ENCODE data around the gene SNX19. TPM values are rescaled to one million over a fixed set of nuclear protein-coding genes. Genes with fewer than 3 reads are reported as not detected.

Gene SNX19
- total and polyA plus RNA-seq, 8 donors = 34.1 to 66.4 (median 43.1) TPM

DNA sequence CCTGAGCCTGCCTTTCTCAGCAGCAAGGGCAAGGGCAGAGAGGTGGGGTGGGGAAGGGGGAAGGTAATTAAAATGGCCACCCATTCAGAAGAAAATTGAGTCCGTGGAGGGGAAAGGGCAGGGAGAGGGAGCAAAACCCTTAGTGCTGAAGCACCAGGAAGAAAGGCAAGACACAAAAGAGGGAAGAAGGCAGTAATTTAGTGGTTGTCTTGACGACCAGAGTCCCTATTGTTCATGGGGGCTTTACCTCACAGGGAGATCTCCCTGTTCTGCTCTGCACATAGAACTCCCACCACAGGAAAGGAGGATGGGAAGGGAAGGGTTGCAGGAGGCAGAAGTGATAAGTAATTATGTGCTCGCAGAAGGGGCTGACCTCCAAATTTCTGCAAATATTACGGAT lies 23.4 kb downstream of the SNX19 start:
- intact Hi-C loops (cut with DNase I) = no loop called here
- H3K4me3 ChIP-seq = no peak overlapping the region
- peaks cover 0 to 11% of the 10 kb centered on the region in 2 donors for H3K4me1 ChIP-seq
- no peak overlapping the region for H3K27ac ChIP-seq
- peaks cover 0 to 74% of the 10 kb centered on the region in 2 donors for H3K36me3 ChIP-seq
- TF ChIP-seq, protein P1, sequence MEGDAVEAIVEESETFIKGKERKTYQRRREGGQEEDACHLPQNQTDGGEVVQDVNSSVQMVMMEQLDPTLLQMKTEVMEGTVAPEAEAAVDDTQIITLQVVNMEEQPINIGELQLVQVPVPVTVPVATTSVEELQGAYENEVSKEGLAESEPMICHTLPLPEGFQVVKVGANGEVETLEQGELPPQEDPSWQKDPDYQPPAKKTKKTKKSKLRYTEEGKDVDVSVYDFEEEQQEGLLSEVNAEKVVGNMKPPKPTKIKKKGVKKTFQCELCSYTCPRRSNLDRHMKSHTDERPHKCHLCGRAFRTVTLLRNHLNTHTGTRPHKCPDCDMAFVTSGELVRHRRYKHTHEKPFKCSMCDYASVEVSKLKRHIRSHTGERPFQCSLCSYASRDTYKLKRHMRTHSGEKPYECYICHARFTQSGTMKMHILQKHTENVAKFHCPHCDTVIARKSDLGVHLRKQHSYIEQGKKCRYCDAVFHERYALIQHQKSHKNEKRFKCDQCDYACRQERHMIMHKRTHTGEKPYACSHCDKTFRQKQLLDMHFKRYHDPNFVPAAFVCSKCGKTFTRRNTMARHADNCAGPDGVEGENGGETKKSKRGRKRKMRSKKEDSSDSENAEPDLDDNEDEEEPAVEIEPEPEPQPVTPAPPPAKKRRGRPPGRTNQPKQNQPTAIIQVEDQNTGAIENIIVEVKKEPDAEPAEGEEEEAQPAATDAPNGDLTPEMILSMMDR (IDR thresholded peaks at IDR 0.05) = no peak
- H3K9me3 ChIP-seq = no peaks in the 10 kb centered on the region
- ATAC-seq = no peak
- DNase-seq = no peak
- no peaks in the 10 kb centered on the region for H3K27me3 ChIP-seq

DNA sequence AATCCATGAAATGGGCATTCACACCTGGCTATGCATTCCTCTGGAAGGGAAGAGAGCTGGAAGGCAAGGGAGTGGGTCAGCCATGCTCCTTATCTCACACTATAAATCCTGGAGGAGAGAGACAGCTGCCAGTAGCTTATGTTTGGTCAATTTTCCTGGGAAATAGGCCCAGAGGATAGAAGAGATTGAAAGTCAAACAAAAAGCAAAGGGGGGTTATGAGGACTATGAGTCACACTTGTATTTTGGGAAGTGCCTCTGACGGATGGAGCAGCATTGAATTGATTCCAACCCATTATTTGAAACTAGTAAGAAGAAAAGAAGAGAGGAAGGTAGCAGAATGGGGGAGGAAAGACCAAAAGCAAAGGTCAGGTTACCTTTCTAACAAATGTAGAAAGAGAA lies 25.0 kb downstream of the SNX19 start:
- DNase-seq (no peak), ATAC-seq (peak; percentile 35)
- H3K9me3 ChIP-seq = no peaks in the 10 kb centered on the region
- H3K4me1 ChIP-seq = peaks cover 0 to 11% of the 10 kb centered on the region in 2 donors
- H3K27me3 ChIP-seq = no peaks in the 10 kb centered on the region
- no peak overlapping the region for H3K27ac ChIP-seq
- H3K4me3 ChIP-seq = no peak overlapping the region
- TF ChIP-seq, protein P1 (IDR thresholded peaks at IDR 0.05) = no peak
- intact Hi-C loops (cut with DNase I) = no loop called here
- H3K36me3 ChIP-seq = peaks cover 0 to 68% of the 10 kb centered on the region in 2 donors

DNA sequence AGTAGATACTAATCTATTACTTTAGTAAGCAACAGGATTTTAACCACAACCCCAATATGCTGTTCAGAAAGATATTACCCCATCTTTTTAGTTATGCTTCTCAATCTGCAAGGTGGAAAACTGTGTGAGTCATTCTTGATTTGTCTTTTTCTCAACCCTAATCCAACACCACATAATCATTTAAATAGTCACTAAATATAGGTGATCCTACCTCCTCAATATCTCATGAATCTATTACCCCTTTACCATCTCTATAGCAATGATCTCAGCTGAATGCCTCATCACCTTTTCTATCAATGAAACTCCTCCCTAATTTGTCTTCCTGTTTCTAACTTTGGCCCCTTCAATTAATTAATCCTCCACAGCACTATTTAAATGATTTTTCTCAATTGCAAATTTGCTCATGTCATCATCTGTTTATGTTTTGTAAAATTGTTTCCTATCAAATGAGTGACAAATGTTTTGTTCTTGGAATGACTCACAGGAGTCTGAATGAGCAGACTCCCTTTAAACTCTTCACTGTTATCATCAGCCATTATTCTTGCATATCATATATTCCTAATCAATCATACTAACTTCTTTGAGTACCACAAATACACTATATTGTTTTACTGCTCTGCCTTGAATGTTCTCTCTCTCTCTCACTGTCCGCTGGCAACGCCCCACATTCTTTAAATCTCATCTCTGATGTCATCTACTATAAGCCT lies 26.1 kb downstream of the SNX19 start:
- no peak overlapping the region for H3K27ac ChIP-seq
- H3K27me3 ChIP-seq = no peaks in the 10 kb centered on the region
- no peak for DNase-seq
- intact Hi-C loops (cut with DNase I) = no loop called here
- ATAC-seq = no peak
- TF ChIP-seq, protein P1 (IDR thresholded peaks at IDR 0.05) = no peak
- H3K9me3 ChIP-seq = no peaks in the 10 kb centered on the region
- H3K4me3 ChIP-seq = no peak overlapping the region
- H3K4me1 ChIP-seq = peaks cover 0 to 11% of the 10 kb centered on the region in 2 donors
- H3K36me3 ChIP-seq = peaks cover 0 to 64% of the 10 kb centered on the region in 2 donors

DNA sequence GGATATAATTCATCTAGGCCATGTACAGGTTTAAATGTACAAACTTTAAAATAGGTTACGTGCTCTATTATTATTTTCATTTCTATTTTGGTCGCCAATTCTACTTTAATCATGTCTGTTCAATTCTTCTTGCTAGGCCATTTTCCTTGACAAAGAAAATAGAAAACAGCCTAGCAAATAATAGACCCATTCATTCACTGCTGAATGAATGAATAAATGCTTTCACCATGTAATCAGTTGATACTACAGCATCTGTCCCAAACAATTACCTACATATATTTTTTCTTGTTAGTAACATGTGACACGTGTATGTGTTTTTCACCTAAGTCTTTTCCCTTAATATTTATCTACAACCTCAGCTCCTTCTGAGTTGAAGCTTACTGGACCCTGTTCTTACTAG lies 27.5 kb downstream of the SNX19 start:
- DNase-seq = no peak
- Histone ChIP-seq H3K36me3 (peaks cover 0 to 64% of the 10 kb centered on the region in 2 donors), H3K4me1 (peaks cover 0 to 6% of the 10 kb centered on the region in 2 donors), H3K9me3 (no peaks in the 10 kb centered on the region), H3K27ac (no peak overlapping the region), H3K27me3 (no peaks in the 10 kb centered on the region), H3K4me3 (no peak overlapping the region)
- TF ChIP-seq, protein P1 (IDR thresholded peaks at IDR 0.05) = no peak
- ATAC-seq = no peak
- intact Hi-C loops (cut with DNase I) = no loop called here

DNA sequence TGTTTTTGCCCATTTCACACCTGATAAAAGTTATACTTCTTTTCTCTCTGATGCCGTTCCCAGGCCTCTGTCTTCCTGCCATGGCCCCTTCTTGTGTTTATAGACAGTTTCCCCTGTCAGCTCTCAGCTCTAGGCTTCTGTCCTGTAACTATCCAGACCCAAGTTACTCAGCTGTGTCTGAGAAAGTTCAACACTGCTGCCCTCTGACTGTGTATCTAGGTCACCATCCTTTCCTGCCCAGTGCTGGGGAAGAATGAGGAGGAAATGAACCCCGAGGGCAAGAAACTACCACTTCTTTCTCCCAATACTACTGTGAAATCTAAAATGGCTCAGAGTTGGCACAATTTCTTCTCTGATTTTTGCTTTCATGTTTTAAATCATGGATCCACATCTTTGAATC lies 29.6 kb downstream of the SNX19 start:
- H3K4me1 ChIP-seq = peaks cover 0 to 6% of the 10 kb centered on the region in 2 donors
- TF ChIP-seq, protein P1 (IDR thresholded peaks at IDR 0.05) = no peak
- DNase-seq (no peak), ATAC-seq (no peak)
- intact Hi-C loops (cut with DNase I) = no loop called here
- no peaks in the 10 kb centered on the region for H3K9me3 ChIP-seq
- H3K36me3 ChIP-seq = peaks cover 0 to 64% of the 10 kb centered on the region in 2 donors
- no peak overlapping the region for H3K4me3 ChIP-seq
- no peaks in the 10 kb centered on the region for H3K27me3 ChIP-seq
- H3K27ac ChIP-seq = no peak overlapping the region
